Uterus (tissue), 2 donors: ENCODE results near the gene R3HCC1L.

Experiments
- CTCF ChIP-seq, 4 experiments: fragments of 200-600 bp in 2 of 4; fragments of 450-650 bp in 2 of 4; sonication (generic) in 2 of 4; IDR thresholded peaks; one replicate each; pipeline ENCODE4 v1.5.1; 2016 to 2019; ENCODE audit warnings: antibody characterized with exemption in 4 of 4, mild to moderate bottlenecking in 2 of 4, moderate library complexity in 1 of 4
- POLR2A ChIP-seq, 2 donors: fragments of 450-650 bp; IDR thresholded peaks; one replicate each; pipeline ENCODE4 v1.6.1; 2016; ENCODE audit warnings: antibody characterized with exemption in 2 of 2, mild to moderate bottlenecking in 1 of 2, moderate library complexity in 1 of 2

- TF ChIP-seq CTCF (IDR thresholded peaks at IDR 0.05), result no peak
- no peak for TF ChIP-seq POLR2A (IDR thresholded peaks at IDR 0.05)
Measured at GRCh38 chr10:98238391-98238790, 103.9 kb downstream of the R3HCC1L start.
